Suprapubic skin (tissue), 4 donors: ENCODE measurements around the gene GPX2.

Experiments used
- CTCF ChIP-seq, 2 donors: fragments of 200-600 bp in 1 of 2; fragments of 450-650 bp in 1 of 2; sonication (generic) in 1 of 2; IDR thresholded peaks; one replicate each; pipeline ENCODE4 v1.5.1; 2016 to 2019; ENCODE audit warnings: antibody characterized with exemption in 2 of 2, mild to moderate bottlenecking in 1 of 2, moderate library complexity in 1 of 2
- POLR2A ChIP-seq, 2 donors: fragments of 450-650 bp; IDR thresholded peaks; one replicate each; pipeline ENCODE4 v1.6.1; 2017; ENCODE audit warnings: antibody characterized with exemption in 2 of 2, mild to moderate bottlenecking in 2 of 2, moderate library complexity in 2 of 2
- POLR2AphosphoS5 ChIP-seq, 3 donors: sonication (generic); formaldehyde crosslinking; IDR thresholded peaks; one replicate each; pipeline ENCODE4 v1.6.1; 2017; ENCODE audit warnings: antibody characterized with exemption in 3 of 3

DNA sequence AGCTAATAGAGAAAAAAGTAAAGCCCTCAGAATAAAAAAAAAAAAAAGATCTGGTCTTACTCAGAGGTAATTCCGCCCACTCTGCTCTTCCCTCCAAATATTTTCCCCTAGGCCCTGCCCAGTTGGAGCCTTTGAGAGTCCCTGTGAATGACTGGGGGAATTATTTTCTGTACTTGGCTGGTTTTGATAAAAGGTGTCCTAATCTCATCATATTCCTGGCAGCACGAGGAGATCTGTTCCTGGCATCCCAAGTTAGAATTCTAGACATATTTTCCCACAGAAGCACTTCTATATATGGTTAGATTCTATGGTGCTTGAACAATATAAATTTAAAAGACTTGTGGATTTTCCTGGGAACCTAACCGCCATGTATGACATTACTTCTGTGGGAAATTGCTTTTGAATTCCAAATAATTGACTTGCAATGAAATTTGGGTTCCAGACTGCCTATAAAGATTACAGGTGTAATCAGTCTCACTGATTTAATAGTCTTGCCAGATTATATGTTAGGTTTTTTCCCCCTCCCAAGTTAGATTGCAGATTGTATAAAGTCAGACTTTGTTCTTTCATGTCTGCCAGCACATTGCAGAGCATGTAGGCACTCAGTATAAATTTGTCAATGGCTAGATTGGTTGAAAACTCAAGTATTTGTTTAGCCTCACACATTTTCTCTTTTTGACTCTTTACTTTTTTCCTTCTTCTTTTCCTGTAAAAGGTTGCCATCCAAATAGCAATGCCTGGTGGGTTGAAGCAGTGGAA is 12.3 kb downstream of the GPX2 start:
- TF ChIP-seq CTCF (IDR thresholded peaks at IDR 0.05) (no peak), POLR2AphosphoS5 (IDR thresholded peaks at IDR 0.05) (no peak), POLR2A (IDR thresholded peaks at IDR 0.05) (no peak)
